ENCODE measurements around the gene PLP1. TPM values are rescaled to one million over a fixed set of nuclear protein-coding genes. Genes with fewer than 3 reads are reported as not detected.

The PLP1 gene
- 0.26 and 0.32 TPM in 2 replicates for total RNA-seq
- long read RNA-seq, transcript PLP1-221 (7 exons, 2,896 nt), result major isoform, 9 of 11 reads
- long read RNA-seq, partial matches to known transcripts, result 1 of 11 reads
- long read RNA-seq, other reads (novel, unspliced or antisense), result 0 of 11 reads

- Mint-ChIP-seq H3K27me3 (ENCODE audit: unreplicated experiment) (no peaks in the 10 kb centered on the region), H3K9me3 (ENCODE audit: unreplicated experiment) (no peaks in the 10 kb centered on the region), H3K36me3 (ENCODE audit: unreplicated experiment) (no peaks in the 10 kb centered on the region), H3K4me1 (ENCODE audit: unreplicated experiment) (no peaks in the 10 kb centered on the region), H3K27ac (ENCODE audit: unreplicated experiment) (no peak within 1 kb of the TSS), H3K4me3 (ENCODE audit: unreplicated experiment) (no peak within 1 kb of the TSS)
- TF ChIP-seq CTCF (IDR thresholded peaks at IDR 0.05), result no peak
- no peak for DNase-seq (ENCODE audit: extremely low spot score, unreplicated experiment)
Observed at GRCh38 chrX:103776546-103776945, at the start of gene PLP1. Gene PLP1 (plus strand): TSS chrX:103776840. CDS start chrX:103776996, 156 bp downstream.

- Mint-ChIP-seq H3K36me3 (ENCODE audit: unreplicated experiment) (no peaks in the 10 kb centered on the region), H3K9me3 (ENCODE audit: unreplicated experiment) (no peaks in the 10 kb centered on the region), H3K4me1 (ENCODE audit: unreplicated experiment) (peaks cover 27% of the 10 kb centered on the region), H3K27ac (ENCODE audit: unreplicated experiment) (no peak overlapping the region), H3K27me3 (ENCODE audit: unreplicated experiment) (no peaks in the 10 kb centered on the region), H3K4me3 (ENCODE audit: unreplicated experiment) (no peak overlapping the region)
- DNase-seq (ENCODE audit: extremely low spot score, unreplicated experiment), result no peak
- no peak for TF ChIP-seq CTCF (IDR thresholded peaks at IDR 0.05)
Observed at GRCh38 chrX:103727115-103727514, 49.5 kb upstream of the PLP1 start.

- Mint-ChIP-seq H3K9me3 (ENCODE audit: unreplicated experiment) (peaks cover 3% of the 10 kb centered on the region), H3K27ac (ENCODE audit: unreplicated experiment) (no peak overlapping the region), H3K27me3 (ENCODE audit: unreplicated experiment) (no peaks in the 10 kb centered on the region), H3K4me1 (ENCODE audit: unreplicated experiment) (peaks cover 27% of the 10 kb centered on the region), H3K36me3 (ENCODE audit: unreplicated experiment) (no peaks in the 10 kb centered on the region), H3K4me3 (ENCODE audit: unreplicated experiment) (no peak overlapping the region)
- DNase-seq (ENCODE audit: extremely low spot score, unreplicated experiment), result no peak
- no peak for TF ChIP-seq CTCF (IDR thresholded peaks at IDR 0.05)
Observed at GRCh38 chrX:103729015-103729414, 47.6 kb upstream of the PLP1 start.

- Mint-ChIP-seq H3K9me3 (ENCODE audit: unreplicated experiment) (peaks cover 3% of the 10 kb centered on the region), H3K4me1 (ENCODE audit: unreplicated experiment) (peaks cover 29% of the 10 kb centered on the region), H3K36me3 (ENCODE audit: unreplicated experiment) (no peaks in the 10 kb centered on the region), H3K27me3 (ENCODE audit: unreplicated experiment) (no peaks in the 10 kb centered on the region), H3K4me3 (ENCODE audit: unreplicated experiment) (no peak overlapping the region), H3K27ac (ENCODE audit: unreplicated experiment) (peak overlapping the region; percentile 95)
- TF ChIP-seq CTCF (IDR thresholded peaks at IDR 0.05), result no peak
- DNase-seq (ENCODE audit: extremely low spot score, unreplicated experiment), result no peak
Observed at GRCh38 chrX:103730147-103730795, 46.4 kb upstream of the PLP1 start.

GRCh38 chrX:103730796-103731493 is 45.7 kb upstream of the PLP1 start:
- DNase-seq (ENCODE audit: extremely low spot score, unreplicated experiment), result no peak
- peaks cover 3% of the 10 kb centered on the region for H3K9me3 Mint-ChIP-seq (ENCODE audit: unreplicated experiment)
- no peak overlapping the region for H3K4me3 Mint-ChIP-seq (ENCODE audit: unreplicated experiment)
- TF ChIP-seq CTCF (IDR thresholded peaks at IDR 0.05), result no peak
- H3K27ac Mint-ChIP-seq (ENCODE audit: unreplicated experiment), result peak overlapping the region; percentile 95
- no peaks in the 10 kb centered on the region for H3K27me3 Mint-ChIP-seq (ENCODE audit: unreplicated experiment)
- peaks cover 29% of the 10 kb centered on the region for H3K4me1 Mint-ChIP-seq (ENCODE audit: unreplicated experiment)
- no peaks in the 10 kb centered on the region for H3K36me3 Mint-ChIP-seq (ENCODE audit: unreplicated experiment)
